Neural cell (in vitro differentiated cells): ENCODE data around the gene DUS1L. TPM values are rescaled to one million over a fixed set of nuclear protein-coding genes. Genes with fewer than 3 reads are reported as not detected.

Source experiments
- H2AFZ ChIP-seq: fragments of 200-600, 300-800 bp; sonication (generic), shearing (Covaris generic); 2 replicates; pipeline ENCODE4 v1.6.0; 2014; ENCODE audit warnings: low read depth, mild to moderate bottlenecking, antibody characterized with exemption, low read length, moderate library complexity
- H3F3A ChIP-seq: fragments of 200-600 bp; shearing (Covaris generic); 2 replicates; pipeline ENCODE4 v1.6.1; 2016; ENCODE audit warnings: mild to moderate bottlenecking, moderate library complexity, mixed read lengths, antibody characterized with exemption, low read length; ENCODE audit not compliant: insufficient read depth, poor library complexity, severe bottlenecking
- H3K27ac ChIP-seq: fragments of 200-600, 300-800 bp; sonication (generic), shearing (Covaris generic); 2 replicates; pipeline ENCODE4 v1.5.1; 2014; ENCODE audit warnings: mild to moderate bottlenecking, low read length, moderate library complexity
- H3K27me3 ChIP-seq: fragments of 300-800, 200-600 bp; sonication (generic), shearing (Covaris generic); 2 replicates; pipeline ENCODE4 v1.6.0; 2014; ENCODE audit warnings: mild to moderate bottlenecking, low read depth, low read length, moderate library complexity; ENCODE audit not compliant: insufficient read depth
- H3K36me3 ChIP-seq: fragments of 300-800, 200-600 bp; sonication (generic), shearing (Covaris generic); 2 replicates; pipeline ENCODE4 v1.5.1; 2014; ENCODE audit warnings: mild to moderate bottlenecking, antibody characterized with exemption, low read length, moderate library complexity; ENCODE audit not compliant: insufficient read depth
- H3K4me2 ChIP-seq: fragments of 300-800, 200-600 bp; sonication (generic), shearing (Covaris generic); 2 replicates; pipeline ENCODE4 v1.6.0; 2014; ENCODE audit warnings: mild to moderate bottlenecking, low read length
- H3K4me3 ChIP-seq: fragments of 300-800, 200-600 bp; sonication (generic), shearing (Covaris generic); 2 replicates; pipeline ENCODE4 v1.5.1; 2014; ENCODE audit warnings: mild to moderate bottlenecking, low read length, moderate library complexity
- H3K79me2 ChIP-seq: fragments of 200-600 bp; shearing (Covaris generic); replicated peaks from 2 replicates; pipeline ENCODE4 v1.6.0; 2014; ENCODE audit warnings: mild to moderate bottlenecking, low read length, moderate library complexity; ENCODE audit not compliant: insufficient read depth
- H3K9ac ChIP-seq: fragments of 300-800, 200-600 bp; sonication (generic), shearing (Covaris generic); 2 replicates; pipeline ENCODE4 v1.6.1; 2016; ENCODE audit warnings: mild to moderate bottlenecking, low read length, mixed read lengths
- H3K9me2 ChIP-seq: fragments of 200-600 bp; shearing (Covaris generic); 2 replicates; pipeline ENCODE4 v1.6.1; 2016; ENCODE audit warnings: mild to moderate bottlenecking, low read length, mixed read lengths; ENCODE audit not compliant: insufficient read depth
- H3K9me3 ChIP-seq: fragments of 200-600, 300-800 bp; sonication (generic), shearing (Covaris generic); 2 replicates; pipeline ENCODE4 v1.6.1; 2016; ENCODE audit warnings: mild to moderate bottlenecking, mixed run types, low read length, moderate library complexity, mixed read lengths
- H4K20me1 ChIP-seq: fragments of 200-600 bp; shearing (Covaris generic); 2 replicates; pipeline ENCODE4 v1.6.1; 2016; ENCODE audit warnings: mild to moderate bottlenecking, mixed run types; ENCODE audit not compliant: insufficient read depth
- CTCF ChIP-seq: fragments of 450-650 bp; IDR thresholded peaks from 2 replicates; pipeline ENCODE4 v1.5.1; 2014; ENCODE audit warnings: antibody characterized with exemption, mild to moderate bottlenecking, moderate library complexity; ENCODE audit not compliant: poor library complexity, severe bottlenecking
- EP300 ChIP-seq: fragments of 450-650 bp; conservative IDR thresholded peaks from 2 replicates; pipeline ENCODE4 v1.6.1; 2014; ENCODE audit warnings: antibody characterized with exemption, mild to moderate bottlenecking, moderate library complexity; ENCODE audit not compliant: poor library complexity, severe bottlenecking
- EZH2 ChIP-seq: fragments of 200-600, 300-800 bp; shearing (Covaris generic), sonication (generic); IDR thresholded peaks from 2 replicates; pipeline ENCODE4 v1.6.1; 2014; ENCODE audit warnings: antibody characterized with exemption, low read length, borderline replicate concordance, mild to moderate bottlenecking; ENCODE audit not compliant: insufficient read depth, poor library complexity, severe bottlenecking
- MXI1 ChIP-seq: fragments of 450-650 bp; conservative IDR thresholded peaks from 2 replicates; pipeline ENCODE4 v1.6.1; 2014; ENCODE audit warnings: antibody characterized with exemption, mild to moderate bottlenecking; ENCODE audit not compliant: poor library complexity, severe bottlenecking
- POLR2AphosphoS5 ChIP-seq: IDR thresholded peaks from 2 replicates; pipeline ENCODE4 v1.6.1; 2012
- RAD21 ChIP-seq: fragments of 450-650 bp; conservative IDR thresholded peaks from 2 replicates; pipeline ENCODE4 v1.6.1; 2014; ENCODE audit warnings: antibody characterized with exemption, mild to moderate bottlenecking, moderate library complexity
- REST ChIP-seq: IDR thresholded peaks from 2 replicates; pipeline ENCODE4 v1.6.1; 2012; ENCODE audit warnings: borderline replicate concordance
- SMC3 ChIP-seq: fragments of 450-650 bp; conservative IDR thresholded peaks from 2 replicates; pipeline ENCODE4 v1.6.1; 2014; ENCODE audit warnings: antibody characterized with exemption, mild to moderate bottlenecking, moderate library complexity; ENCODE audit not compliant: poor library complexity
- TAF1 ChIP-seq: IDR thresholded peaks from 2 replicates; pipeline ENCODE4 v1.6.1; 2012; ENCODE audit warnings: low read depth
- polyA plus RNA-seq: library from polyadenylated mRNA; depleted of rRNA; stranded (reverse); fragments of >200 nt; gene quantifications from 2 replicates; pipeline ENCODE4 v1.2.3, GENCODE V29; 2014

DUS1L gene
- polyA plus RNA-seq, 1 donor from 2014 or later, result 100 TPM

- H3K27me3 ChIP-seq, result no peaks in the 10 kb centered on the region
- peak overlapping the region; percentile 75 for H3K9ac ChIP-seq
- H3K27ac ChIP-seq, result no peak overlapping the region
- peak overlapping the region; percentile 84 for H3K4me3 ChIP-seq
- no peaks in the 10 kb centered on the region for H3K36me3 ChIP-seq
- H3K4me2 ChIP-seq, result peak overlapping the region; percentile 48
- no peaks in the 10 kb centered on the region for H3K9me3 ChIP-seq
- H3K9me2 ChIP-seq, result no peaks in the 10 kb centered on the region
- no peaks in the 10 kb centered on the region for H3F3A ChIP-seq
- no peak overlapping the region for H2AFZ ChIP-seq
- H3K79me2 ChIP-seq, result peaks cover 10% of the 10 kb centered on the region
- no peaks in the 10 kb centered on the region for H4K20me1 ChIP-seq
- TF ChIP-seq EP300 (no peak), SMC3 (no peak), TAF1 (no peak), CTCF (no peak), POLR2AphosphoS5 (no peak), EZH2 (no peak), MXI1 (no peak), REST (no peak), RAD21 (no peak)
These were observed 14.6 kb downstream of the DUS1L start for GRCh38 chr17:82050761-82051641.

- H3K27ac ChIP-seq, result no peak overlapping the region
- no peaks in the 10 kb centered on the region for H3K36me3 ChIP-seq
- H3K4me3 ChIP-seq, result peak overlapping the region; percentile 84
- H4K20me1 ChIP-seq, result no peaks in the 10 kb centered on the region
- H3F3A ChIP-seq, result no peaks in the 10 kb centered on the region
- H3K27me3 ChIP-seq, result no peaks in the 10 kb centered on the region
- TF ChIP-seq EZH2, result no peak
- no peak for TF ChIP-seq REST
- TF ChIP-seq RAD21, result no peak
- no peak for TF ChIP-seq CTCF
- TF ChIP-seq EP300, result no peak
- TF ChIP-seq MXI1, result no peak
- TF ChIP-seq SMC3, result no peak
- TF ChIP-seq POLR2AphosphoS5, result no peak
- TF ChIP-seq TAF1, result no peak
- peak overlapping the region; percentile 75 for H3K9ac ChIP-seq
- H3K9me3 ChIP-seq, result no peaks in the 10 kb centered on the region
- peaks cover 10% of the 10 kb centered on the region for H3K79me2 ChIP-seq
- no peak overlapping the region for H2AFZ ChIP-seq
- no peak overlapping the region for H3K4me2 ChIP-seq
- no peaks in the 10 kb centered on the region for H3K9me2 ChIP-seq
These were observed 15.3 kb downstream of the DUS1L start for GRCh38 chr17:82050152-82050760.
